Adrenal gland (tissue), 5 donors: ENCODE measurements around the gene ACAD8.

ENCODE experiments used
- CTCF ChIP-seq, 6 experiments: fragments of 450-650 bp in 4 of 6; fragments of 200-600 bp in 2 of 6; sonication (generic) in 1 of 6; IDR thresholded peaks; 1 replicate in 5 of 6; 2 replicates in 1 of 6; pipeline versions ENCODE4 v1.5.1 to v1.8.0; 2016 to 2021; ENCODE audit warnings: antibody characterized with exemption in 6 of 6, mild to moderate bottlenecking in 2 of 6, moderate library complexity in 1 of 6
- POLR2A ChIP-seq, 2 donors: fragments of 450-650 bp; IDR thresholded peaks; one replicate each; pipeline ENCODE4 v1.6.1; 2017; ENCODE audit warnings: antibody characterized with exemption in 2 of 2, mild to moderate bottlenecking in 2 of 2, moderate library complexity in 1 of 2
- donor health status: DM: no; HTN: no; CAD: no.

- TF ChIP-seq POLR2A (IDR thresholded peaks at IDR 0.05), result no peak
- TF ChIP-seq CTCF (IDR thresholded peaks at IDR 0.05), result no peak
These were observed 16.9 kb downstream of the ACAD8 start for GRCh38 chr11:134270250-134270714.
